Spleen (tissue), 7 donors: ENCODE results near the gene NPY.

Source experiments
- POLR2A ChIP-seq, 3 donors: fragments of 450-650 bp; IDR thresholded peaks; one replicate each; pipeline ENCODE4 v1.5.1; 2017; ENCODE audit warnings: antibody characterized with exemption in 3 of 3, mild to moderate bottlenecking in 1 of 3
- POLR2AphosphoS5 ChIP-seq, 3 donors: sonication (generic); formaldehyde crosslinking; IDR thresholded peaks; one replicate each; pipeline ENCODE4 v1.5.1; 2017; ENCODE audit warnings: antibody characterized with exemption in 3 of 3
- TF ChIP-seq, protein P1 (sequence below), 11 experiments: fragments of 200-600 bp in 7 of 11; fragments of 450-650 bp in 4 of 11; sonication (generic) in 4 of 11; IDR thresholded peaks in 8 of 11; conservative IDR thresholded peaks in 3 of 11; 1 replicate in 7 of 11; 2 replicates in 4 of 11; pipeline versions ENCODE4 v1.4.0 to v1.8.0; 2016 to 2021; ENCODE audit warnings: antibody characterized with exemption in 11 of 11, inconsistent platforms in 4 of 11, mild to moderate bottlenecking in 1 of 11
- donor health status: DM: no; HTN: no; CAD: no; lungs with moderate emphysema.
- donor health status: DM: no; HTN: no; CAD: no.
- donor health status: DM: no; HTN: no; CAD: no.

DNA sequence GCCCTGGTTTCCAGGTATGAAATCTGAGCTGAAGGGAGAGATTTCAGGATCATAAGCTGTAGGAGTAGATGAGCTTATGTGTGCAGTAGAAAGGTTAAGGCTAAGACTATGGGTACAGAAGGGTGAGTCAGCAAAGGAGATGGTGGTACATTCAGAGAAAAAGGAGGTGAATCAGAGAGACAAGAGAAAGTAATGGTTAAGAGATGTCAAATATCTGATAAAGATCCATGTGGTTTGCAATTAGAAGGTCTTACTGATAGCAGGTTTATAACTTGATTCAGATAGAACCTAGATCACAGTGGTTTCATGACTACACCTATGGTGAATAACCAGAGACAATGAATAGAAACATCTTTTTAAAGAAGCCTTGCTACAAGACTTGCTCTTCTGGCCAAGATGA is 4.5 kb upstream of the NPY start:
- no peak for TF ChIP-seq POLR2AphosphoS5 (IDR thresholded peaks at IDR 0.05)
- TF ChIP-seq, protein P1, sequence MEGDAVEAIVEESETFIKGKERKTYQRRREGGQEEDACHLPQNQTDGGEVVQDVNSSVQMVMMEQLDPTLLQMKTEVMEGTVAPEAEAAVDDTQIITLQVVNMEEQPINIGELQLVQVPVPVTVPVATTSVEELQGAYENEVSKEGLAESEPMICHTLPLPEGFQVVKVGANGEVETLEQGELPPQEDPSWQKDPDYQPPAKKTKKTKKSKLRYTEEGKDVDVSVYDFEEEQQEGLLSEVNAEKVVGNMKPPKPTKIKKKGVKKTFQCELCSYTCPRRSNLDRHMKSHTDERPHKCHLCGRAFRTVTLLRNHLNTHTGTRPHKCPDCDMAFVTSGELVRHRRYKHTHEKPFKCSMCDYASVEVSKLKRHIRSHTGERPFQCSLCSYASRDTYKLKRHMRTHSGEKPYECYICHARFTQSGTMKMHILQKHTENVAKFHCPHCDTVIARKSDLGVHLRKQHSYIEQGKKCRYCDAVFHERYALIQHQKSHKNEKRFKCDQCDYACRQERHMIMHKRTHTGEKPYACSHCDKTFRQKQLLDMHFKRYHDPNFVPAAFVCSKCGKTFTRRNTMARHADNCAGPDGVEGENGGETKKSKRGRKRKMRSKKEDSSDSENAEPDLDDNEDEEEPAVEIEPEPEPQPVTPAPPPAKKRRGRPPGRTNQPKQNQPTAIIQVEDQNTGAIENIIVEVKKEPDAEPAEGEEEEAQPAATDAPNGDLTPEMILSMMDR (IDR thresholded peaks at IDR 0.05 in 8 of 11, conservative IDR thresholded peaks at IDR 0.05 in 3 of 11): no peak
- no peak for TF ChIP-seq POLR2A (IDR thresholded peaks at IDR 0.05)
